ENCODE measurements around the gene IRS1. TPM values are rescaled to one million over a fixed set of nuclear protein-coding genes. Genes with fewer than 3 reads are reported as not detected.
"Not testable (repeated sequence)": the region's sequence is repeated elsewhere in the genome, so short reads cannot be mapped to it uniquely, and the experiment has no call there.

Gene IRS1
- total RNA-seq: 10.6 TPM
- long read RNA-seq, full-length matches to known transcripts: 9 of 22 reads
- long read RNA-seq, partial matches to known transcripts: 0 of 22 reads
- long read RNA-seq, other reads (novel, unspliced or antisense): 13 of 22 reads

DNA sequence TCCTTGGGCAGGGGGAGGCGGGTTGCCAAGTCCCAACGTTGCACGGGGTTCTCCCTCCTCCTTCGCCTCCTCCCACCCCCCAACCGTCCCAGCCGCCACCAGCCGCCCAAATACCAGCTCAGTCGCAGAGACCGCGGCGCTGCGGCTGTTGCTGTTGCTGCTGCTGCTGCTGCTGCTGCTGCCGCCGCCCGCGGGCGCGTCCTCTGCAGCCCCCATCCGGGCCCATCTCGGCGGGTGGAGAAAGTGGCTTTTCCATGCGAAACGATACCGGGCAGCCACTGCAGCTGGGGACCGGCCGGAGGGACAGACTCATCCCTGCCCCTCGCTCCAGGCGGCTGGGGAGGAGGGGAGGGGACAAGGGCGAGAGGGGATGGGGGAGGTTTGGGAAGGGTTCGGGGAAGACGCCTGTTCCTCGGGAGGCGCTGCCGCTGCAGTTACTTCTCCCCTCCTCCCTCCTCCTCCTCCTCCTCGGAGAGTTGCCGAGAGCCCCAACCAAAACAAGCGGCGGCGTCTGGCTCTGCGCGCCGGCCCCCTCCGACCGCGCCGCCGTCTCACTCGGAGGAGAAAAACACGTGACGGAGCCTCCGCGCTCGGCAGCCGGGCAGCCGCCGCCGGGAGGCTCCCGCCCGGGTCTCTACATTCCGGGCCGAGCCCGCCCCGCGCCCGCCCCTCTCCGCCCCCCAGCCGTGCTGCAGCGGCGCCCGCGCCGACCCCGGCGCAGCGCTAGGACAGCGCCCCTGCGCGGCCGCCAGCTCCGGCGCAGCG lies at the start of gene IRS1:
Gene IRS1 (minus strand): TSS at position 610 of the 765 bp plus-strand sequence. CDS start 1,082 bp downstream, outside the sequence.
- H3K36me3 ChIP-seq: no peaks in the 10 kb centered on the region
- peaks cover 31% of the 10 kb centered on the region for H3K4me1 ChIP-seq
- TF ChIP-seq CTCF (IDR thresholded peaks at IDR 0.05): no peak
- DNase-seq (peak; percentile 86), ATAC-seq (peak; percentile 75)
- intact Hi-C loops (cut with DNase I): loop anchor here (10.0 kb wide), 1 partner anchor 155 kb away; no protein-coding TSS in a partner anchor
- no peaks in the 10 kb centered on the region for H3K27me3 ChIP-seq
- H3K9me3 ChIP-seq: no peaks in the 10 kb centered on the region
- H3K4me3 ChIP-seq: peak within 1 kb of the TSS; percentile 70
- peak within 1 kb of the TSS; percentile 77 for H3K27ac ChIP-seq

- no peaks in the 10 kb centered on the region for H3K9me3 ChIP-seq
- H3K4me3 ChIP-seq: no peak overlapping the region
- ATAC-seq: no peak
- H3K27me3 ChIP-seq: no peaks in the 10 kb centered on the region
- DNase-seq: no peak
- intact Hi-C loops (cut with DNase I): no loop called here
- no peak overlapping the region for H3K27ac ChIP-seq
- H3K4me1 ChIP-seq: no peaks in the 10 kb centered on the region
- no peaks in the 10 kb centered on the region for H3K36me3 ChIP-seq
- no peak for TF ChIP-seq CTCF (IDR thresholded peaks at IDR 0.05)
Observed at GRCh38 chr2:226849349-226849748, 49.7 kb upstream of the IRS1 start.

GRCh38 chr2:226847511-226847910 lies 47.9 kb upstream of the IRS1 start:
- DNase-seq: no peak
- H3K4me3 ChIP-seq: no peak overlapping the region
- no peaks in the 10 kb centered on the region for H3K36me3 ChIP-seq
- H3K27me3 ChIP-seq: no peaks in the 10 kb centered on the region
- H3K4me1 ChIP-seq: no peaks in the 10 kb centered on the region
- no peak overlapping the region for H3K27ac ChIP-seq
- H3K9me3 ChIP-seq: no peaks in the 10 kb centered on the region
- intact Hi-C loops (cut with DNase I): no loop called here
- no peak for TF ChIP-seq CTCF (IDR thresholded peaks at IDR 0.05)
- ATAC-seq: no peak

- no peak overlapping the region for H3K4me3 ChIP-seq
- intact Hi-C loops (cut with DNase I): no loop called here
- no peaks in the 10 kb centered on the region for H3K4me1 ChIP-seq
- no peaks in the 10 kb centered on the region for H3K36me3 ChIP-seq
- H3K9me3 ChIP-seq: no peaks in the 10 kb centered on the region
- H3K27me3 ChIP-seq: no peaks in the 10 kb centered on the region
- no peak overlapping the region for H3K27ac ChIP-seq
- TF ChIP-seq CTCF (IDR thresholded peaks at IDR 0.05): no peak
- DNase-seq: no peak
- ATAC-seq: no peak
Observed at GRCh38 chr2:226847090-226847489, 47.5 kb upstream of the IRS1 start.

GRCh38 chr2:226845386-226846116 lies 45.9 kb upstream of the IRS1 start:
- Histone ChIP-seq H3K27ac (no peak overlapping the region), H3K4me3 (no peak overlapping the region), H3K9me3 (no peaks in the 10 kb centered on the region), H3K27me3 (no peaks in the 10 kb centered on the region), H3K4me1 (no peaks in the 10 kb centered on the region), H3K36me3 (no peaks in the 10 kb centered on the region)
- ATAC-seq (no peak), DNase-seq (no peak)
- intact Hi-C loops (cut with DNase I): no loop called here
- TF ChIP-seq CTCF (IDR thresholded peaks at IDR 0.05): no peak

DNA sequence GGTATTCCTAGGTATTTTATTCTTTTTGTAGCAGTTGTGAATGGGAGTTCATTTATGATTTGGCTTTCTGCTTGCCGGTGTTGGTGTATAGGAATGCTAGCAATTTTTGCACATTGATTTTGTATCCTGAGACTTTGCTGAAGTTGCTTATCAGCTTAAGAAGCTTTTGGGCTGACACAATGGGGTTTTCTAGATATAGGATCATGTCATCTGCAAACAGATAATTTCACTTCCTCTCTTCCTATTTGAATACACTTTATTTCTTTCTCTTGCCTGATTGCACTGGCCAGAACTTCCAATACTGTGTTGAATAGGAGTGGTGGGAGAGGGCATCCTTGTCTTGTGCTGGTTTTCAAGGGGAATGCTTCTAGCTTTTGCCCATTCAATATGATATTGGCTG lies 43.4 kb upstream of the IRS1 start:
- ATAC-seq; H3K4me3 ChIP-seq; H3K27ac ChIP-seq; H3K4me1 ChIP-seq; intact Hi-C loops (cut with DNase I); DNase-seq; H3K36me3 ChIP-seq; H3K9me3 ChIP-seq; H3K27me3 ChIP-seq: not testable (repeated sequence)
